Measurements from ENCODE around the gene UBE2I.
"Not testable (repeated sequence)": the region's sequence is repeated elsewhere in the genome, so short reads cannot be mapped to it uniquely, and the experiment has no call there.

The UBE2I gene

GRCh38 chr16:1326946-1327618 is 17.6 kb downstream of the UBE2I start:
- no peak for DNase-seq (ENCODE audit: low read depth, low spot score)
- no peak overlapping the region for H3K27ac ChIP-seq

DNA sequence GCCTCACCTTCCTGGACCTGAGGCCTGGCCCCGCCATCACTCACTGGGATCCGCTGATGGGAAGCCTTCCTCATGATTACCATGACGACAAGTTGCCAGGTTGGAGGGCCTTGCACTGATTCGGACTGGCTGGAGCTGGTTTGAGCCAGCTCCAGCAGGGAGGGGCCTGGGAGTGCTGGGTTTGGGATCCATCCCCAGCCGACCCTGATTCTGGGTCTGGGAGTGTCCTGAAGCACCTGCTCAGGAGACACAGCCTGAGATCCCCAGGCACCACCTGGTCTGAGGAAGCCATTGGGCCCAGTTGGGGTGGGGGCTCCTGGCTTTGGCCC is 18.1 kb downstream of the UBE2I start:
- no peak overlapping the region for H3K27ac ChIP-seq
- DNase-seq (ENCODE audit: low read depth, low spot score): no peak

GRCh38 chr16:1328136-1328535 is 18.7 kb downstream of the UBE2I start:
- H3K27ac ChIP-seq; DNase-seq (ENCODE audit: low read depth, low spot score): not testable (repeated sequence)

GRCh38 chr16:1328961-1329360 is 19.5 kb downstream of the UBE2I start:
- DNase-seq (ENCODE audit: low read depth, low spot score); H3K27ac ChIP-seq: not testable (repeated sequence)

GRCh38 chr16:1330260-1330914 is 21.0 kb downstream of the UBE2I start:
- no peak for DNase-seq (ENCODE audit: low read depth, low spot score)
- H3K27ac ChIP-seq: no peak overlapping the region

DNA sequence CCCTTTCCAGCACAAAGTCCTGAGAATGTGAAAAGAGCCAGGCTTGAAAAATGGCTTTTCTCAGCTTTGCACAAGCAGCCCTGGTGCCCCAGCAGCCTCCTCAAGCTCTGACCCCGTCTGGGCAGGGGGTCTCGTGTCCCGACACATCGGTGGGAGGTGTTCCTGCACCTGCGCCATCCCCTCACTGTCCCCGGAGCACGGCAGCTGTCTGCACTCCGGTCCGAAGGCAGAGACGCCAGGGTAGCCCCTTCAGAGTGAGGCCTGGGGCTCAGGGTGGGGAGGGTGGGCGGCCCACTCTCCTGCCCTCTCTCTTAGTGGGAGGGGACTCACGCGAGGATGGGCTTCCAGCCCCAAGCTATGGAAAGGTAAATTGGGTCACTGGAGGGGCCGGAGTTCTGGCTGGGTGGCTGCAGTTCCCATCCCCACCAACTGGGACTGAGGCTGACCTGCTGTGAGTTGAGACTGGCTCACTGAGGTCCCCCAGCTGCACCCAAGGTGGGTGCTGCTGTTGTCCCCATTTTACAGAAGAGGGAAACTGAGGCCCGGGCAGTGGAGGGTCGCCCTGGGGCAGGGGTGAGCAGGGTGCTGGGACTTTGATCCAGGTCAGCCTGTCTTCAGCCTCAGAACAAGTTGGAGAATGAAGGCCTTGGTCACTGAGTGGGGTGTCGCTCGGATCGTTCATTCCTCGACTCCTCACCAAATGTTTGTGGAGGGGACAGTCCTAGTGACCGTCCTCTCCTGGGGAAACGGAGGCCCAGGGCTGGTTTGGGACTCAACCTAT is 21.7 kb downstream of the UBE2I start:
- no peak overlapping the region for H3K27ac ChIP-seq
- DNase-seq (ENCODE audit: low read depth, low spot score): no peak

GRCh38 chr16:1331712-1332617 is 22.5 kb downstream of the UBE2I start:
- no peak overlapping the region for H3K27ac ChIP-seq
- DNase-seq (ENCODE audit: low read depth, low spot score): no peak

DNA sequence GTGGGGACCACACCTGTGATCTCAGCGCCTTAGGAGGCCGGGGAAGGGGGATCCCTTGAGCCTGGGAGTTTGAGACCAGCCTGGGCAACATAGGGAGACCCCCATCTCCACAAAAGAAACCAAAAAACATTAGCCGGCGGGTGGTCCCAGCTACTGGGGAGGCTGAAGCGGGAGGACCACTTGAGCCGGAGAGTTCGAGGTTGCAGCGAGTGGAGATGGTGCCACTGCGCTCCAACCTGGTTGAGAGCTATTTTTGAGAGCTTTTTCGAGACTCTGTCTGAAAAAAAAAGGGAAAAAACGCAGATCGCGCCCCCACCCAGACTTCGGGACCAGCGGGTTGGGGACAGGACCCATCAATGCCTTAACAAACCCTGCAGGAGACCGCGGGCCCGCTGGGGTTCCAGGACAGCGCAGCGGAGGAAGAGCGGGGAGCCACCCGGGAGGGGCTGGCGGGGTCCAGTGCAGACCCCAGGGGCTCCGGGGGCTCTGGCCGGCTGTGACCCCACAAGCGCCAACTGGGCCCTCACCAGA is 23.2 kb downstream of the UBE2I start:
- no peak overlapping the region for H3K27ac ChIP-seq

GRCh38 chr16:1333149-1333812 is 23.8 kb downstream of the UBE2I start, which contains the start of gene BAIAP3:
Gene BAIAP3 (plus strand): TSS chr16:1333645. CDS start chr16:1338550, 4,905 bp downstream.
- no peak within 1 kb of the TSS for H3K27ac ChIP-seq
- DNase-seq (ENCODE audit: low read depth, low spot score): no peak

More for the DNA sequence above, 23.2 kb downstream of the UBE2I start:
- DNase-seq (ENCODE audit: low read depth, low spot score): no peak

GRCh38 chr16:1333854-1334700 is 24.6 kb downstream of the UBE2I start:
- DNase-seq (ENCODE audit: low read depth, low spot score): no peak
- H3K27ac ChIP-seq: no peak overlapping the region

DNA sequence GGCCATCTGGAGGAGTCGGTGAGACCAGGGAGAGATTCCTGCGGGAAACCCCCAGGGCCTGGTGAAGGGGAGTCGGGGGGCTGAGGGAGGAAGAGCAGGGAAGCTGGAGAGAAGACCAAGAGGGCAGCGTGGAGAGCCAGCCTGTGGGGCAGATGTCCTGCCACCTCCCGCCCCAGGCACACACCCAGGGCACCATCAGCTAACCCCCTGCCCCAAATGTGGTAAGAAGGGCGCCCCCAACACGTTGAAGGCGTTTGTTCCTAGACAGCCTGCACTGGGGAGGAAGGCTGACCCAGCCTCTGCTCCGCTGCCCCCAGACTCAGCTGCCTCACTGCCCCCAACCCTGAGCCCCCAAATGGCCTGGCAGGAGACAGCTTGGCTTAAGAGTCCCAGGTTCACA is 25.3 kb downstream of the UBE2I start:
- no peak for DNase-seq (ENCODE audit: low read depth, low spot score)
- no peak overlapping the region for H3K27ac ChIP-seq

- no peak overlapping the region for H3K27ac ChIP-seq
- no peak for DNase-seq (ENCODE audit: low read depth, low spot score)
Measured at GRCh38 chr16:1335211-1335971, 26.0 kb downstream of the UBE2I start.

DNA sequence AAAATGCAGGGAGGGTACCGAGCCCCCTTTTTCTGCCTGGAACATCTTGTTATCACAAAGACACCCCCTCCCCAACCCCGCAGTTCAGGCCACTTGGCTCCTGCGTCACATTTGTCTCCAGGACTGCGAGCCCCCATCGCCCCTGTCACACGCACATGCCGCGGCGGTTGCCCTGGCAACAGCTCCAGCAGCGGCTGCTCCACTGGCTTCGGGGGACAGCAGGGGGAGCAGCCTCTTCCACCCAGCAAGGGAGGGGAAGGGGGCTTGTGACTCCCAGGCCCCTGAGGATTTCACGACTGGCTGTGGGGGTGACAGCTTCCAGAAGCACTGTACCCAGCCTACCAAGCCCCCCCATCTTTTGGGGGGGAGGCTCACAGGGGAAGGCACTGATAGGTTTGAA is 26.6 kb downstream of the UBE2I start:
- DNase-seq (ENCODE audit: low read depth, low spot score): no peak
- H3K27ac ChIP-seq: no peak overlapping the region

DNA sequence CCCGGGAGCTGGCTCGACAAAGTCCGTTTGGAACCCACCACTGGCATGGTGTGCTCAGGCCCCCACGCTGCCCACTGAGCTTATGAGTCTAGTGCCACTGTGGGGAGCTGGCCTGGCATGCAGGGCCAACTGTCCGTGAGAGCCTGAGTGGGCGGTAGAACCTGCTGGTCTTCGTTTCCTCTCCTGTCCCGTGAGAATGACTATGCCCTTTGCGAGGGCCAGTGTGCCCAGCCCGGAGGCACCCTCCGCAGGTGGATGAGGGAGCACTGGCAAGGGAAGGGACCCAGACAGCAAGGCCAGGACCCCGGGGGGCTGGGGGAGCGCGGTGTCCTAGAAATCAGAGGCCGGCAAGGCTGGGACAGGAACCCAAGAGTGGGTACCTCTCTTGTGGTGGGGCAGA is 27.2 kb downstream of the UBE2I start:
- H3K27ac ChIP-seq: no peak overlapping the region
- DNase-seq (ENCODE audit: low read depth, low spot score): no peak

DNA sequence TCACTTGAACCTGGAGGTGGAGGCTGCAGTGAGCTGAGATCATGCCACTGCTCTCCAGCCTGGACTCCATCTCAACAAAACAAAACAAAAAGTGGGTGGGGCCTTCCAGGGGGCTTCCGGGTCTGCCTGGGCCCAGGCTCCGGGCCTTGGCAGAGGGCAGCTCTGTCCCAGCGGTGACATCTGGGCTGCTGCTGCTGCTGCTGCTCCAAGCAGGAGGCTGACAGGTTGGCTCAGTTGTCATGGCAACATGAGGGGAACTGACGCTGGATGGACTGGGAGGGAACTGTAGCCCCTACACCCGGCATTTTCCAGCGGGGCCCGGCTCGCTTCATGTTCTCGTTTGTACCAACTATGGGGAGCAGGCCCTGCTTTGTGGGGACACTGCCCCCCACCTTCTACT is 28.1 kb downstream of the UBE2I start:
- no peak for DNase-seq (ENCODE audit: low read depth, low spot score)
- H3K27ac ChIP-seq: no peak overlapping the region

DNA sequence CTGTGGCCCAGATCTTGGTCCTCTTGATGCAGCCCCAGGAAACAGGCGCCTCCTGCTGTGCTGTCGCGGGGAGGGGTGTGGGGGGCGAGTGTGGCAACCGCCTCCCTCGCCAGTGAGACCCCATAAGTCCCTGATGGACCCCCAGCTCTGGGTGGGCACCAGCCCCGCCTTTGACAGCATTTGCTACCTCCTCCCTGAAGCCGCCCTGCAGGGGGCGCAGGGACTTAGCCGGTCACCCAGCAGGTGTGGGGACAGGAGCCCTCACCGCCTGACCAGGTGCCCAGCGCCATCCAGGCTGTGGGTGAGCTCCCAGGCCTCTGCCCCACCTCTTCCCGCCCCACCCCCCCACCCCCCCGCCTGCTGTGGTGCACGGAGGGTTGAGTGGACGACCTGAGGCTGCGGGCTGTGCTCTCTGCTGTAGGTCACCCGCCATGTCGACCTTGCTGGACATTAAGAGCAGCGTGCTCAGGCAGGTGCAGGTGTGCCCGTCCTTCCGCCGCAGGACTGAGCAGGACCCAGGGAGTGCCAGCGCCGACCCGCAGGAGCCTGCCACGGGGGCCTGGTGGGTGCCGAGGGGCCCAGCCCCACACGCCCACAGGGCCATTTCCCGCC is 28.8 kb downstream of the UBE2I start:
- DNase-seq (ENCODE audit: low read depth, low spot score): no peak
- H3K27ac ChIP-seq: no peak overlapping the region

GRCh38 chr16:1338855-1339675 is 29.6 kb downstream of the UBE2I start:
- DNase-seq (ENCODE audit: low read depth, low spot score): no peak
- no peak overlapping the region for H3K27ac ChIP-seq

Measured in epithelial cell of prostate (primary cell).